Activated B cell treated with CpG ODN at 0.5 μM for 24 hours (primary cell): ENCODE measurements around the gene KCNJ2. TPM values are rescaled to one million over a fixed set of nuclear protein-coding genes. Genes with fewer than 3 reads are reported as not detected.

ENCODE experiments used
- ATAC-seq: fragments of 200-7000 bp; cut with Tn5 transposase; one replicate; pipeline ENCODE4 v1.10.0; 2021; ENCODE audit warnings: low read depth, mild to moderate bottlenecking, moderate library complexity
- CTCF ChIA-PET: fragments of 350-600 bp; sonication (Branson Sonifier 250); formaldehyde crosslinking; loops from one replicate; lab custom pipeline; 2021; ENCODE audit warnings: antibody characterized with exemption; lab: Charles Lee
- POLR2A ChIA-PET: fragments of 350-600 bp; sonication (Branson Sonifier 250); formaldehyde crosslinking; loops from one replicate; lab custom pipeline; 2021; ENCODE audit warnings: antibody characterized with exemption; lab: Charles Lee
- DNase-seq: peaks from one replicate; pipeline ENCODE4 v3.0.0; 2022
- H3K27ac Mint-ChIP-seq: one replicate; pipeline ENCODE4 v1.8.0; 2020; ENCODE audit warnings: mixed read lengths
- H3K27me3 Mint-ChIP-seq: one replicate; pipeline ENCODE4 v1.8.0; 2021; ENCODE audit warnings: mixed read lengths
- H3K36me3 Mint-ChIP-seq: one replicate; pipeline ENCODE4 v1.8.0; 2021; ENCODE audit warnings: low read depth, mixed read lengths
- H3K4me1 Mint-ChIP-seq: one replicate; pipeline ENCODE4 v1.8.0; 2021; ENCODE audit warnings: mixed read lengths
- H3K4me3 Mint-ChIP-seq: one replicate; pipeline ENCODE4 v1.8.0; 2020; ENCODE audit warnings: mild to moderate bottlenecking, mixed read lengths
- H3K9me3 Mint-ChIP-seq: one replicate; pipeline ENCODE4 v1.8.0; 2020; ENCODE audit warnings: mixed read lengths
- intact Hi-C: fragments of 100-400 bp; cut with micrococcal nuclease; formaldehyde crosslinking; loops from one replicate; pipeline ENCODE4 v1.15.1; 2024
- total RNA-seq: library from RNA; stranded (reverse); gene quantifications from 2 replicates; pipeline ENCODE4 v1.2.3, GENCODE V29; 2022
- TF ChIP-seq, protein P1 (sequence below): fragments of 200-600 bp; IDR thresholded peaks from one replicate; pipeline ENCODE4 v1.8.0; 2022; ENCODE audit warnings: antibody characterized with exemption, mild to moderate bottlenecking

Gene KCNJ2
- total RNA-seq, 1 donor from 2014 or later, result 0.04 TPM

GRCh38 chr17:70205401-70205800, 36.1 kb downstream of the KCNJ2 start:
- Mint-ChIP-seq H3K4me3 (no peak overlapping the region), H3K4me1 (no peaks in the 10 kb centered on the region), H3K27me3 (no peaks in the 10 kb centered on the region), H3K36me3 (no peaks in the 10 kb centered on the region), H3K9me3 (no peaks in the 10 kb centered on the region), H3K27ac (no peak overlapping the region)
- ChIA-PET CTCF (no interaction called here), POLR2A (no interaction called here)
- TF ChIP-seq, protein P1, sequence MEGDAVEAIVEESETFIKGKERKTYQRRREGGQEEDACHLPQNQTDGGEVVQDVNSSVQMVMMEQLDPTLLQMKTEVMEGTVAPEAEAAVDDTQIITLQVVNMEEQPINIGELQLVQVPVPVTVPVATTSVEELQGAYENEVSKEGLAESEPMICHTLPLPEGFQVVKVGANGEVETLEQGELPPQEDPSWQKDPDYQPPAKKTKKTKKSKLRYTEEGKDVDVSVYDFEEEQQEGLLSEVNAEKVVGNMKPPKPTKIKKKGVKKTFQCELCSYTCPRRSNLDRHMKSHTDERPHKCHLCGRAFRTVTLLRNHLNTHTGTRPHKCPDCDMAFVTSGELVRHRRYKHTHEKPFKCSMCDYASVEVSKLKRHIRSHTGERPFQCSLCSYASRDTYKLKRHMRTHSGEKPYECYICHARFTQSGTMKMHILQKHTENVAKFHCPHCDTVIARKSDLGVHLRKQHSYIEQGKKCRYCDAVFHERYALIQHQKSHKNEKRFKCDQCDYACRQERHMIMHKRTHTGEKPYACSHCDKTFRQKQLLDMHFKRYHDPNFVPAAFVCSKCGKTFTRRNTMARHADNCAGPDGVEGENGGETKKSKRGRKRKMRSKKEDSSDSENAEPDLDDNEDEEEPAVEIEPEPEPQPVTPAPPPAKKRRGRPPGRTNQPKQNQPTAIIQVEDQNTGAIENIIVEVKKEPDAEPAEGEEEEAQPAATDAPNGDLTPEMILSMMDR, result no peak
- ATAC-seq (no peak), DNase-seq (no peak)
- intact Hi-C loops, result no loop called here

- POLR2A ChIA-PET, result no interaction called here
- ATAC-seq, result no peak
- intact Hi-C loops, result no loop called here
- Mint-ChIP-seq H3K36me3 (no peaks in the 10 kb centered on the region), H3K9me3 (no peaks in the 10 kb centered on the region), H3K4me3 (no peak overlapping the region), H3K4me1 (no peaks in the 10 kb centered on the region), H3K27me3 (no peaks in the 10 kb centered on the region), H3K27ac (no peak overlapping the region)
- TF ChIP-seq, protein P1, result no peak
- CTCF ChIA-PET, result no interaction called here
- DNase-seq, result no peak
Measured at GRCh38 chr17:70206361-70207010, 37.2 kb downstream of the KCNJ2 start.

GRCh38 chr17:70207184-70207583, 37.9 kb downstream of the KCNJ2 start:
- DNase-seq (no peak), ATAC-seq (no peak)
- intact Hi-C loops, result no loop called here
- TF ChIP-seq, protein P1, result no peak
- Mint-ChIP-seq H3K27ac (no peak overlapping the region), H3K9me3 (no peaks in the 10 kb centered on the region), H3K36me3 (no peaks in the 10 kb centered on the region), H3K4me1 (no peaks in the 10 kb centered on the region), H3K27me3 (no peaks in the 10 kb centered on the region), H3K4me3 (no peak overlapping the region)
- ChIA-PET CTCF (no interaction called here), POLR2A (no interaction called here)

DNA sequence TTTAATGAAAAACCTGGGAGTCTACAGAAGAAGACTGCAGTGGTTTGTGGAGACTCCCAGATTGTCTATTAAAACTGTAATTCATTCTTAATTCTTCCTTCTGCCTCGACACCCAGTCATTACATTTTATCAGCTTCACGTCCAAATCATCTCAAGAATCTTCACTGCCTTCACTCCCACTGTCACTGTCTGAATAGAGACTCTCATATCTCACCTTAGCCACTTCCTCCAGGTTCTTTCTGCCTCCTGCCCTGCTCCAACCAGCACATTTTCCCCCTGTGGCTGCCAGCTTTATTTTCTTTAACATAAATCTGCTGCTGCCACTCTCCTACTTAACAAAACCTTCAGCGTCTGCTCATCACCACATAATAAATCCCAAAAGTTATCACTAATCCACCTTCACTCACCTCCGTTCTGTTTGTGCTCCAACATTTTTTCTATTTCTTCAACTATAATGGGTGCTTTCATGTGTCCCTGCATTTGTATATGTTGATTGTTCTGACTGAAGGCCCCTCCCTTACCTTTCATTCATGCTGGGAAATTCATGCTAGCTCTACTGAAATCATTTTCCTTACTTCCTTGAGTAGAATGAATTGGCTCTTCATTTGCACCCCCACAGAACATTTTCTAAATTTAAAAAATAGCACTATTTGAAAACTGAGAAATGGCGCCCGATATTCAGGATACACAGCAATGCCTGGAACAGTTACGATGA, 38.9 kb downstream of the KCNJ2 start:
- CTCF ChIA-PET, result no interaction called here
- DNase-seq (no peak), ATAC-seq (no peak)
- H3K27ac Mint-ChIP-seq, result no peak overlapping the region
- peaks cover 4% of the 10 kb centered on the region for H3K9me3 Mint-ChIP-seq
- no peaks in the 10 kb centered on the region for H3K4me1 Mint-ChIP-seq
- no peaks in the 10 kb centered on the region for H3K36me3 Mint-ChIP-seq
- no peak overlapping the region for H3K4me3 Mint-ChIP-seq
- intact Hi-C loops, result no loop called here
- no peaks in the 10 kb centered on the region for H3K27me3 Mint-ChIP-seq
- TF ChIP-seq, protein P1, result no peak
- POLR2A ChIA-PET, result no interaction called here

DNA sequence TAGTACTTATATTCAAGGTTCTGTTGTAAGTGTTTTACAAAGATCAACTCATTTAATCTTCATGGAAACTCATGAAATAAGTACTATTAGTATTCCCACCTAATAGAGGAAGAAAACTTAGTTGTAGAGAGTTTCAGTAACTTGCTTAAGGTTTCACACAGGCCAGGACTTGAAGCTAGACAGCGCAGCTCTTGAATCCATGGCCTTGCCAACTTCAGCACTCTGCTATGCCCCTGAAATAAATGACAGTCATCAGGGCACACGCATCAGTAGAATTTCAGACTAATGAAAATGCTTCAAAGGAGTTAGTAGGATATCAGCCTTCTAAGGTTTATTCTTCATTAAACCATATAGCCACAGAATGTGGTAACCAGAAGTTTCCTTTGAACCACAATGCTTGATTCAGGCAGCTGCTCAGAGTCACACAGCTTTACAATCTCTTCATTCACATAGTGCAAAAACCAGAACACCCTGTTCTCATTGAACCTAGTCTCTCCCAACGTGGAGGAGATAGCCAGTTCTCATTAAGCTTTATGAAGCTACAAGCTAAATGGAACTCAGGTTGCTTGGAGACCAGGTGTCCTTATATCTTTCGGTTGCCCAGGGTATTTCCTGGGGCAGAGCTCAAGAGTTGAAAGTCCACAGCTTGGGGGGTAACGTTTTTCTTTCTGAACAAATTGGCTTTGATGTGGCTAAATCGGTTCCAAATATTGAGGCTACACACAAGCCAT, 39.7 kb downstream of the KCNJ2 start:
- Mint-ChIP-seq H3K4me1 (no peaks in the 10 kb centered on the region), H3K27ac (no peak overlapping the region), H3K4me3 (no peak overlapping the region), H3K9me3 (peaks cover 5% of the 10 kb centered on the region), H3K36me3 (no peaks in the 10 kb centered on the region), H3K27me3 (no peaks in the 10 kb centered on the region)
- TF ChIP-seq, protein P1, result no peak
- POLR2A ChIA-PET, result no interaction called here
- CTCF ChIA-PET, result interaction anchor here (0.6 kb wide), 1 partner anchor 24 kb away, joined by 3 read pairs; no protein-coding TSS in a partner anchor
- DNase-seq, result no peak
- intact Hi-C loops, result no loop called here
- no peak for ATAC-seq
